Activated CD4-positive, alpha-beta T cell treated with anti-CD3 and anti-CD28 coated beads, Interleukin-2, amount 10 ng/mL, durations not matched to agents 7 days and 5 days (primary cell): ENCODE data around the gene MED23. TPM values are rescaled to one million over a fixed set of nuclear protein-coding genes. Genes with fewer than 3 reads are reported as not detected.

Source experiments
- CTCF ChIA-PET: fragments of 350-600 bp; sonication (Branson Sonifier 250); formaldehyde crosslinking; loops from one replicate; lab custom pipeline; 2021; ENCODE audit warnings: antibody characterized with exemption; lab: Charles Lee
- POLR2A ChIA-PET: fragments of 350-600 bp; sonication (Branson Sonifier 250); formaldehyde crosslinking; loops from one replicate; lab custom pipeline; 2021; ENCODE audit warnings: antibody characterized with exemption; lab: Charles Lee
- DNase-seq: peaks from one replicate; pipeline ENCODE4 v3.0.0-alpha.2; 2020
- H3K27ac Mint-ChIP-seq: one replicate; pipeline ENCODE4 v1.8.0; 2021; ENCODE audit warnings: mild to moderate bottlenecking, moderate library complexity, mixed read lengths
- H3K27me3 Mint-ChIP-seq: one replicate; pipeline ENCODE4 v1.8.0; 2021; ENCODE audit warnings: mixed read lengths
- H3K36me3 Mint-ChIP-seq: one replicate; pipeline ENCODE4 v1.8.0; 2021; ENCODE audit warnings: low read depth, mixed read lengths
- H3K4me1 Mint-ChIP-seq: one replicate; pipeline ENCODE4 v1.8.0; 2021; ENCODE audit warnings: mixed read lengths
- H3K4me3 Mint-ChIP-seq: one replicate; pipeline ENCODE4 v1.8.0; 2021; ENCODE audit warnings: mild to moderate bottlenecking, moderate library complexity, mixed read lengths
- H3K9me3 Mint-ChIP-seq: one replicate; pipeline ENCODE4 v1.8.0; 2021; ENCODE audit warnings: mixed read lengths
- total RNA-seq, 2 experiments: library from RNA; stranded (reverse); gene quantifications; one replicate each; pipeline ENCODE4 v1.2.3, GENCODE V29; 2021

The MED23 gene
- total RNA-seq, 2 experiments from 2014 or later = 33.4 to 34.3 TPM

DNA sequence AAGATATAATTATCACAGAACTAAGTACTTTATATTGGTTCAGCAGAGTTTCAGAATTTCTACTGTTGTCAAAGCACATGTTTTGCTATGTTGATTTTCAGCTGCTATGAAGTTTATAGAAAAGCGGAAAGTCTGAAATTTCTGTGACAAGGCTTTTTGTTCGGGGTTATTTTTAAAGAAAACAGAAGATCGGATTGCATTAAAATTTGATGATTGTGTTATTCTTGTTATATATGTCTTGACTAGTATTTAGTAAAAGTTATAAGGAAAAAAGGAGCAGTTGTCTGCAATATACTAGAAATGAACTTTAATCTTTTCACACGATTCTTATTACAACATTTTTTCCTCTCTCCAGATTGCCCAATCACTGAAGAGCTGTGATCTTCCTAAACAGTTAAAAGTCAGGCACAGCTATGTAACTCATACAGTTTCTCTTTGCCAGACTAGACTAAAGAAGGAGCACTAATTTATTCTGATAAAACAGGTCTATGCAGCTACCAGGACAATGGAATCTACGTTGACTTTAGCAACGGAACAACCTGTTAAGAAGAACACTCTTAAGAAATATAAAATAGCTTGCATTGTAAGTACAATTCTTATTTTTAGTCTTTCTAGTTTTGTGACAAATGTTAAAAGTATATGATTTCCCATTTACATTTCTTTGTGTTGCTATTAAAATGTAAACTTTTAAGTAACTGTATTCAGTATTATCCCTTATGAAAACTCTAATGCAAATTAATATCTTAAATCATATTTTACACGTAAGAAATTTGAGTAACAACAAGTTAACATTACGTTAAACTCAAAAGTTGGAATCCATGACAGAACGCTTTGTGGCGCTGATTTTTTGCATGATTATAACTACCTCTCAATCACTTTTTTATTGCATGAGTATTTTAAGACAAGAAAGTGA is 9.1 kb upstream of the MED23 start, which contains the start of gene ENPP3:
Gene ENPP3, plus strand, starts transcription at position 423 of the 913 bp plus-strand sequence. Its CDS starts 83 bp downstream, at position 506.
- Mint-ChIP-seq H3K27ac (no peak within 1 kb of the TSS), H3K36me3 (no peaks in the 10 kb centered on the region), H3K4me1 (peaks cover 1% of the 10 kb centered on the region), H3K9me3 (no peaks in the 10 kb centered on the region), H3K4me3 (no peak within 1 kb of the TSS), H3K27me3 (no peaks in the 10 kb centered on the region)
- ChIA-PET POLR2A (no interaction called here), CTCF (interaction anchor here (5.0 kb wide), 1 partner anchor 8 kb away, joined by 44 read pairs; the partner anchor contains the start of gene MED23)
- DNase-seq = no peak

DNA sequence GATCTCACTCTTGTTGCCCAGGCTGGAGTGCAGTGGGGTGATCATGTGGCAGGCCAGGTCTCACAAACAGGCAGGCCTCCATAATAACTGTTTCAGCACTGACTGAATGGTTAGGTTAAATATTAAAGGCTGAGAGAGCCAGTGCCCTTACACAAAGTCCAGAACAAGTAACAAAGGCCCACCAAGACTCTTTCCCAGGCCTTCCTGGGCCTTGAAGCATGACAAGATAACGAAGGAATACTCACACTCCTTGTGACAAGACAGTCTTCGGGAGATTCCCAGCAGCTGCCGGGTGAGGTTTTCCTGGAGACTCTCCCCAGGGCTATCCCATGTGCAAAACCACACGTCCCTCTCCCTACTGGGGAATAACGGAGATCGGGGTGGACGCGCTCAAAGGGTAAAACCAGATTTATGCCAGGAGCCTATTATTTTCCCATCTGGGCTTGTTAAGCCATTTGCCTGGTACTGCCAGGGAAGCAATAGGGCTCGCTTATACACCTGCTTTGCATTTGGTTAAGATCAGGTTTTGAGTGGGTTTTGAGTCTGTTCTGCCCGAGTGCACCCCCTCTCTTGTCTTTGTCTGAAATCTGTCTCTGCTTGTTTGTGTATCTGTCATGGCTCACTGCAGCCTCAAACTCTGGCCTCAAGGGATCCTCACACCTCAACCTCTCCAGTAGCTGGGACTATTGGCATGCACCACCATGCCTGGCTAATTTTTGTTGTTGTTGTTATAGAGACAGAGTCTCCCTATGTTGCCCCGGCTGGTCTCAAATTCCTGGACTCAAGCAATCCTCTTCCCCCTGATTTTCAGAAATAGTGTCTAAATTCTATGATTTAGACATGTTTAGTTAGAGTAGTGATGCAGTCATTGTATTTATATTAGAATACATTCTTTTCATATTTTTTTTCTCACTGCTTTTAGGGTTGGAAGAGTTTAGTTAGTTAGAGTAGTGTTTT is 7.6 kb upstream of the MED23 start:
- CTCF ChIA-PET = interaction anchor here (5.0 kb wide), 1 partner anchor 7 kb away, joined by 44 read pairs; the partner anchor contains the start of gene MED23

DNA sequence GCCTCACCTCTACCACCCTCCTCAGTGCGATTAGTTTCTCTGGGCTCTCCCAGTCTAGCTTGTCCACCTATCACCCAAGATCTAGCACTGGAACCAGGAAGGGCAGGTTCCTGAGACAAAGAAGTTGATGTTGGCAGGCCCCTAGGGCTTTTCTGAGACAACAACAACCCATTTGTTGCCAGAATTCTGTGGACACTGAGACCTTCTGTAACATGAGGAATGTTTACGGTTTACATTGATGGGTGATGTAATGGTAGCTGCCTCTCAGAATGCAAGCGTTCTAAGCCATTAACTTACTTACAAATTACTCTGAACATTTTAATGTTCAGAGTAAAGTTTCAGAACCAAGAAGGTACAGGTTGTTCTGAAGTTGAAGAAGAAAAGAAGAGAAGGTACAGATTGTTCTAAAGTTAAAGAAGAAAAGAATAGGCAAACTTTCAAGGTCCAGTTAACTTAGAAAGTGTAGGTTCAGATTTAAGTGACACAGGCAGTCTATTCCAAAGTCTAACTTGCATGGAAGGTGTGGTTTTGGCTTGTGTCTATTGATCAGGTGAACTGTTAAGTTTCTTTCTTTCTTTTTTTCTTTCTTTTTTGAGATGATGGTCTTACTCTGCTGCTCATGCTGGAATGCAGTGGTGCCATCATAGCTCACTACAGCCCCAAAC is 3.7 kb upstream of the MED23 start:
- no peak for DNase-seq
- no peaks in the 10 kb centered on the region for H3K9me3 Mint-ChIP-seq
- peaks cover 20% of the 10 kb centered on the region for H3K4me1 Mint-ChIP-seq
- ChIA-PET CTCF (no interaction called here), POLR2A (no interaction called here)
- H3K36me3 Mint-ChIP-seq = peaks cover 1% of the 10 kb centered on the region
- H3K27me3 Mint-ChIP-seq = no peaks in the 10 kb centered on the region
- no peak overlapping the region for H3K4me3 Mint-ChIP-seq
- H3K27ac Mint-ChIP-seq = no peak overlapping the region

More for the DNA sequence above, 7.6 kb upstream of the MED23 start:
- no peak overlapping the region for H3K4me3 Mint-ChIP-seq
- no peaks in the 10 kb centered on the region for H3K36me3 Mint-ChIP-seq
- POLR2A ChIA-PET = no interaction called here
- no peak for DNase-seq
- H3K9me3 Mint-ChIP-seq = no peaks in the 10 kb centered on the region
- peaks cover 1% of the 10 kb centered on the region for H3K4me1 Mint-ChIP-seq
- no peaks in the 10 kb centered on the region for H3K27me3 Mint-ChIP-seq
- H3K27ac Mint-ChIP-seq = no peak overlapping the region

DNA sequence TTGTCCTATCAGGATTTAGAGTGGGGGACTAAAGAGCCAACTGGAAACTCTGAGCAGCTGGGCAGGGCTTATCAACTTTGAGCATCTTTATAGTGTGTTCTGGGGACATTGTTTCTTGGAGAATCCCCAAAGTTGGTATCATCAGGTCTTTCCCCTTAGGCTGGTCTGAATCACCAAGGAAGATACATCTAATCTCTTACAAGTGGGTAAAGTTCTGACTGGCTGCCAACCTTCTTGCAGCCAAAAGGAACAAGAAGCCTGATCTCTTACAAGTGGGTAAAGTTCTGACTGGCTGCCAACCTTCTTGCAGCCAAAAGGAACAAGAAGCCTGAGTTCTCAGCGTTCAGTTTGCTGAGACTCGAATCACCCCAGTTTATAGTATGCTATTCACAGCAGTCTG is 1.6 kb upstream of the MED23 start:
- no peaks in the 10 kb centered on the region for H3K9me3 Mint-ChIP-seq
- ChIA-PET POLR2A (no interaction called here), CTCF (interaction anchor here (3.7 to 4.0 kb wide), 2 partner anchors 9 to 11 kb away, joined by 26 to 44 read pairs; partner anchors contain the start of gene ENPP3)
- H3K4me1 Mint-ChIP-seq = peaks cover 26% of the 10 kb centered on the region
- peaks cover 3% of the 10 kb centered on the region for H3K36me3 Mint-ChIP-seq
- H3K27me3 Mint-ChIP-seq = no peaks in the 10 kb centered on the region
- no peak for DNase-seq
- H3K4me3 Mint-ChIP-seq = no peak overlapping the region
- no peak overlapping the region for H3K27ac Mint-ChIP-seq

DNA sequence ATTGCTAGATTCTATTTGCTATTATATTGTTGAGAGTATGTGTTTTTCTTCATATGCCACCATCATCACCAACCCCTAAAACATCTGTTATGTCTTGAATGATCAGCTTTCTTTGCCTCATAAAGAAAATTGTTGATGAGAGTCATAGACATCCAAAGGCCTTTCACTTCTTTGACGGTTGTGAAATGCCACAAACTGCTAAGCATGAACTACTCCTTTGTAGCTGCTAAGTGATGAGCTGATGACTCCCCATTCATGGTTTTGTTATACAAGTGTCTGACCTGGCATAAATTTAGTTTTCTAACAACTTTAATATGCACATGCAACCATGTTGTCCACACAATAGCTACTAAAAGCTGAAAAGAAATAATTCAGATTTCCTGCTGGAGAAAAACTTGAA is 684 bp upstream of the MED23 start:
- Mint-ChIP-seq H3K4me1 (peaks cover 26% of the 10 kb centered on the region), H3K27ac (peak overlapping the region; percentile 96), H3K4me3 (peak overlapping the region; percentile 98), H3K27me3 (no peaks in the 10 kb centered on the region), H3K9me3 (no peaks in the 10 kb centered on the region), H3K36me3 (peaks cover 5% of the 10 kb centered on the region)
- POLR2A ChIA-PET = interaction anchor here (0.5 kb wide), 1 partner anchor 67 kb away, joined by 3 read pairs; no protein-coding TSS in a partner anchor
- CTCF ChIA-PET = interaction anchor here (0.6 to 4.0 kb wide), 28 partner anchors 9 to 1425 kb away, joined by 3 to 44 read pairs (median 3); partner anchors contain the start of genes ENPP3 and OR2A4
- no peak for DNase-seq

DNA sequence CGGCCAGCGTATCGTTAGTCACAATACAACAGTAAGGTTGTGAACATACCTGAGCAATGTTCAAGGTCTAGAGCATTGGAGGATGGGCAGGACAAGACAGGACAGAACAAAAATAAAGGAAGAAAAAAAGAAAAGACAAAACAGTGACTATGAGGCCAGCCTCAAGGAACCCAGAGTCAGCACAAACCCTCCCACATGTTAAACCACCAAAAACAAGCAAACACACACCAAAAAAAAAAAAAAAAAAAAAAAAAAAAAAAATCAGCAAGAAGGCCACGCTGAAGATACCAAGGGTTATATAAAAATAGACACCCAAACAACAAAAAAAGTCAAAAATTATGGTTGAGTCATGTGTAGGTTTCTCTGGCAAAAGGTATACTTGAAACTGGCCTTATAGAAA is 12.8 kb downstream of the MED23 start:
- POLR2A ChIA-PET = no interaction called here
- DNase-seq = no peak
- Mint-ChIP-seq H3K4me1 (peaks cover 2% of the 10 kb centered on the region), H3K27me3 (no peaks in the 10 kb centered on the region), H3K27ac (no peak overlapping the region), H3K9me3 (no peaks in the 10 kb centered on the region), H3K36me3 (peaks cover 51% of the 10 kb centered on the region), H3K4me3 (no peak overlapping the region)
- CTCF ChIA-PET = interaction anchor here (1.8 kb wide), 1 partner anchor 12 kb away, joined by 9 read pairs; the partner anchor contains the start of gene MED23

DNA sequence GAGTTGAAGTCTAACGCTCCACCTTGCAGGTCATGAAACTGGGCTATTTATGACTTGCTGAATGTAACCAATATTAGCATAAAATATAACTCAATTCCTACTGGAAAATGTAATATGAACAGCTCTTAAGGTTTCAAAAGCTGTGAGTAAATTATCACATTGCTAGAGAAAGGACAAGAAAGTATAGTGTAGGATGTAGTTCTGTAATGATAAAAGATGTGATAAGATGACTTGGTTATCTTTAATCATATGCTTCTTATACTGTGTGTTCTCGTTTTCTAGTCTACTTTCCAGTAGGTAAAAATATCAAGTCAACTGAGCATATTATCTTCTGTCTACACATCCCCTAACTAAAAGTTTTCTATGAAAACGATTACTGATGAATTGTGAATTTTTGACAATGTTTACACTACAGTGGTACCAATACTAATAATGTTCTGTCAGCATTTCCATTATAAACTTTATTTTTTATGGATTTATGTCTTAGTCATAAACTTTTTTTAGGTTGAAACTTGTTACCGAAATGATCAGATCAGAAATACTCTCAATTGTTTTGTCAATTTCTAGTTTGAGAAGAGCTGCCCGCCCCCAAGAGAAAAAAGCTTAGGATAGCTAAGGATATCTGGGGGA is 14.6 kb downstream of the MED23 start:
- DNase-seq = no peak
- Mint-ChIP-seq H3K4me3 (no peak overlapping the region), H3K27ac (no peak overlapping the region), H3K27me3 (no peaks in the 10 kb centered on the region), H3K36me3 (peaks cover 46% of the 10 kb centered on the region), H3K9me3 (no peaks in the 10 kb centered on the region), H3K4me1 (peaks cover 2% of the 10 kb centered on the region)
- ChIA-PET POLR2A (no interaction called here), CTCF (interaction anchor here (1.8 to 3.1 kb wide), 2 partner anchors 14 to 15 kb away, joined by 9 to 12 read pairs; partner anchors contain the start of gene MED23)

DNA sequence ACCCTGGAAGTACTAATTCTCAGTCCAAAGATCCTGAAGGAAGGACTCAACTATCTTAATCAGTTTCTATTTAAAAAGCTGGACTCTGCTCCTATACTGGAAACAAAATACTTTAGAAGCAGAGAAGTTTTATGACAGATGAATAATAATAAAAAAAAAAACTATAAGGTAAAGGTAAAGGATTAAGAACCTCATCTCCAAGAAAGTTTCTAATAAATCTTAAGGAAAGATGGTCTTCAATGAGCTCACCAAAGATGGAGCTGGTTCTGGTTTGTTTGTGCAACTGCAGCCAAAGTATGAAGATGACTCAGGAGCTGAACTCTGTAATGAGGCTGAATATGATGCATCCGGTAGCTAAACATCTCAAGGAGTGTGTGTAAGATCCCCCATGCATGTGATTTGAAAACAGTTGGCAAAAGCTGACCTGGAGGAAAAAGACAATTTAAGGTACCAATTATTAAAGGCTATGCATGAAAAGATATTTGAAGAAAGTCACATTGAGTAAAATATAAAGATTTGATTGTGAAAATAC is 25.2 kb downstream of the MED23 start:
- Mint-ChIP-seq H3K4me3 (no peak overlapping the region), H3K27ac (no peak overlapping the region), H3K27me3 (no peaks in the 10 kb centered on the region), H3K4me1 (no peaks in the 10 kb centered on the region), H3K9me3 (no peaks in the 10 kb centered on the region), H3K36me3 (peaks cover 37% of the 10 kb centered on the region)
- ChIA-PET POLR2A (no interaction called here), CTCF (interaction anchor here (0.8 kb wide), 1 partner anchor 16 kb away, joined by 3 read pairs; no protein-coding TSS in a partner anchor)
- no peak for DNase-seq

DNA sequence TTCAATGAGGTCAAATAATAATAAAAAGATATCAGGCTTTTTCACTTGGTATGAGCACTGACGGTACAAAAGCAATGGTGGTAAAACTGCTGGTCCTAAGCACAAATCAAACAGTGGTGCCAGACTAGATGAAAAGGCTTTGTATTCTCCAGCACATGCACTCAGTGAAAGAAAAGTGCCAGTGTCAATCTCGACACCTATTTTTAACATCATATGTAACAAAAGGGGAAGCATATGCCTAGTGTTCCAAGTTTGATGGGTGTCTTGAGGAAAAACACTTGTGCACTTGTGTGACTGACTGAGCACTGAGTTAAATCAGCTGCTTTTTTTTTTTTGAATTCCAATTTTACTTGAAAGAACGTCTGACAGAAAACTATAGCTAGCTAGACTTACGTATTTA is 27.3 kb downstream of the MED23 start:
- no peaks in the 10 kb centered on the region for H3K9me3 Mint-ChIP-seq
- H3K27me3 Mint-ChIP-seq = no peaks in the 10 kb centered on the region
- no peak overlapping the region for H3K4me3 Mint-ChIP-seq
- H3K4me1 Mint-ChIP-seq = no peaks in the 10 kb centered on the region
- no peak for DNase-seq
- ChIA-PET POLR2A (no interaction called here), CTCF (interaction anchor here (1.4 kb wide), 1 partner anchor 28 kb away, joined by 3 read pairs; the partner anchor contains the start of gene MED23)
- no peak overlapping the region for H3K27ac Mint-ChIP-seq
- peaks cover 31% of the 10 kb centered on the region for H3K36me3 Mint-ChIP-seq

DNA sequence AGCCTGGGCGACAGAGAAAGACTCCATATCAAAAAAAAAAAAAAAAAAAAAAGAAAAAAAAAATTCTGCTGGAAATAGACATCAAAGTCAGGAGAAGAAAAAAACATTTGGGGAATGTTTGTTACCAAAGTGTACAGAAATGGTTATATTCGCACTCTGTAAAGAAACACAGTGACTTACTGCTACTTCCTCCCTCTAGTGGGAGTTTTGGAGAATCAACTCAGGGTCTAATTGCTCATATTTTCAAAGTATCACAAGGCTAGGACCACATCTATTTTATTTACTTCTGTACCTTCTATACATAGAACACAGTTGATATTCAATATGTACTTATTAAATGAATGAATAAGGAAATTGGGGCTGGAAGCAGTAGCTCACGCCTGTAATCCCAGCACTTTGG is 30.6 kb downstream of the MED23 start:
- CTCF ChIA-PET = interaction anchor here (2.1 kb wide), 1 partner anchor 30 kb away, joined by 10 read pairs; the partner anchor contains the start of gene MED23
- H3K4me3 Mint-ChIP-seq = no peak overlapping the region
- H3K4me1 Mint-ChIP-seq = no peaks in the 10 kb centered on the region
- no peaks in the 10 kb centered on the region for H3K27me3 Mint-ChIP-seq
- no peaks in the 10 kb centered on the region for H3K9me3 Mint-ChIP-seq
- H3K27ac Mint-ChIP-seq = no peak overlapping the region
- POLR2A ChIA-PET = no interaction called here
- peaks cover 38% of the 10 kb centered on the region for H3K36me3 Mint-ChIP-seq
- no peak for DNase-seq

DNA sequence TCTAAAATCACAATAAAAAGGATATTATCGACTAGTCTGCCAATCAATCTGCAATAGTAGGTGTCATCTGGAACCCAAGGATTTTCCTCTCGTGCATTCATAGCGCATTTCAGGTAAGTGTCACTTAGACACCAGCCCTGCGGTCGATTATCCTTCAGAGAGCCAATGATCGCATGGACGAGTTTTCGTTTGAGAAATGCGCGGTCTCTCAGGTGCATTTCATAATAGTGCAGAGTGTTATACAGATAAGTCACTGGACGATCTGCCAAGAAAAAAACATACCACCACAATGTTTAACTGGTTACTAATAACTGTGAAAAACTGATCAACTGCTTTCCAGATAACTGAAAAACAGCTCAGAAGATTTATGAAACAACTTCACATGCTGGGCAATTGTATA is 34.0 kb downstream of the MED23 start:
- no peak overlapping the region for H3K4me3 Mint-ChIP-seq
- peaks cover 42% of the 10 kb centered on the region for H3K36me3 Mint-ChIP-seq
- H3K27me3 Mint-ChIP-seq = no peaks in the 10 kb centered on the region
- no peak for DNase-seq
- H3K27ac Mint-ChIP-seq = no peak overlapping the region
- no peaks in the 10 kb centered on the region for H3K4me1 Mint-ChIP-seq
- no peaks in the 10 kb centered on the region for H3K9me3 Mint-ChIP-seq
- CTCF ChIA-PET = no interaction called here
- POLR2A ChIA-PET = no interaction called here
